TTC549 (cell line): ENCODE data around the gene RUVBL2.
"Not testable (repeated sequence)": the region's sequence is repeated elsewhere in the genome, so short reads cannot be mapped to it uniquely, and the experiment has no call there.

Experiments used
- FAIRE-seq: peaks from 2 replicates; lab custom pipeline; 2012; peaks lifted over from hg19 to GRCh38; lab: Jason Lieb, UNC

Gene RUVBL2

GRCh38 chr19:49018388-49019241, 24.9 kb downstream of the RUVBL2 start:
- FAIRE-seq: not testable (repeated sequence)

- no peak for FAIRE-seq
Measured at GRCh38 chr19:49019242-49019932, 25.7 kb downstream of the RUVBL2 start.

- no peak for FAIRE-seq
Measured at GRCh38 chr19:49020342-49020741, 26.7 kb downstream of the RUVBL2 start.

GRCh38 chr19:49020931-49021895, 27.5 kb downstream of the RUVBL2 start:
- FAIRE-seq: no peak

GRCh38 chr19:49022116-49022515, 28.4 kb downstream of the RUVBL2 start:
- no peak for FAIRE-seq

GRCh38 chr19:49024233-49024632, 30.5 kb downstream of the RUVBL2 start, which contains the start of gene CGB3:
Gene CGB3 (minus strand): TSS chr19:49024333. CDS start chr19:49023971, 362 bp downstream.
- FAIRE-seq: not testable (repeated sequence)

GRCh38 chr19:49025088-49025487, 31.4 kb downstream of the RUVBL2 start:
- FAIRE-seq: not testable (repeated sequence)

GRCh38 chr19:49025599-49025998, 31.9 kb downstream of the RUVBL2 start:
- not testable (repeated sequence) for FAIRE-seq

- not testable (repeated sequence) for FAIRE-seq
Measured at GRCh38 chr19:49028686-49029085, 35.0 kb downstream of the RUVBL2 start.

- not testable (repeated sequence) for FAIRE-seq
Measured at GRCh38 chr19:49029749-49030148, 36.1 kb downstream of the RUVBL2 start.

- FAIRE-seq: not testable (repeated sequence)
Measured at GRCh38 chr19:49030323-49030722, 36.6 kb downstream of the RUVBL2 start.

GRCh38 chr19:49031642-49032301, 38.1 kb downstream of the RUVBL2 start, which contains the start of gene CGB2:
Gene CGB2 (plus strand): TSS chr19:49031890. CDS start chr19:49032096, 206 bp downstream.
- FAIRE-seq: not testable (repeated sequence)

GRCh38 chr19:49036815-49037214, 43.1 kb downstream of the RUVBL2 start, which contains the start of gene CGB1:
Gene CGB1 (minus strand): TSS chr19:49036895. CDS start chr19:49036711, 184 bp downstream.
- FAIRE-seq: not testable (repeated sequence)

- not testable (repeated sequence) for FAIRE-seq
Measured at GRCh38 chr19:49038111-49038510, 44.4 kb downstream of the RUVBL2 start.

- not testable (repeated sequence) for FAIRE-seq
Measured at GRCh38 chr19:49038557-49039276, 45.0 kb downstream of the RUVBL2 start.

GRCh38 chr19:49039736-49040135, 46.0 kb downstream of the RUVBL2 start:
- not testable (repeated sequence) for FAIRE-seq

- no peak for FAIRE-seq
Measured at GRCh38 chr19:49042177-49042576, 48.5 kb downstream of the RUVBL2 start.

GRCh38 chr19:49042666-49043065, 49.0 kb downstream of the RUVBL2 start:
- not testable (repeated sequence) for FAIRE-seq

GRCh38 chr19:49043548-49043947, 49.9 kb downstream of the RUVBL2 start, which contains the start of gene CGB5:
Gene CGB5 (plus strand): TSS chr19:49043848. CDS start chr19:49044210, 362 bp downstream.
- not testable (repeated sequence) for FAIRE-seq

GRCh38 chr19:49049011-49049410, 55.3 kb downstream of the RUVBL2 start, which contains the start of gene CGB8:
Gene CGB8 (minus strand): TSS chr19:49049111. CDS start chr19:49048739, 372 bp downstream.
- FAIRE-seq: not testable (repeated sequence)
